KMS-11 (cell line): ENCODE results near the gene TET2.

ENCODE experiments used
- H2AFZ ChIP-seq: fragments of 200-600 bp; sonication (generic); 2 replicates; pipeline ENCODE4 v1.6.1; 2016; ENCODE audit warnings: antibody characterized with exemption, mixed run types, low read depth
- H3K27ac ChIP-seq: fragments of 200-600 bp; sonication (generic); 2 replicates; pipeline ENCODE4 v1.6.1; 2016; ENCODE audit warnings: mild to moderate bottlenecking, mixed run types
- H3K27me3 ChIP-seq: fragments of 200-600 bp; sonication (generic); 2 replicates; pipeline ENCODE4 v1.6.1; 2017; ENCODE audit warnings: mild to moderate bottlenecking, low read depth, mixed run types, moderate library complexity; ENCODE audit not compliant: insufficient read depth
- H3K36me3 ChIP-seq: fragments of 200-600 bp; sonication (generic); 2 replicates; pipeline ENCODE4 v1.6.1; 2017; ENCODE audit warnings: mild to moderate bottlenecking, mixed run types; ENCODE audit not compliant: insufficient read depth
- H3K4me1 ChIP-seq: fragments of 200-600 bp; sonication (generic); 2 replicates; pipeline ENCODE4 v1.6.1; 2016; ENCODE audit warnings: mild to moderate bottlenecking, low read depth, mixed run types; ENCODE audit not compliant: poor library complexity, severe bottlenecking
- H3K4me2 ChIP-seq: fragments of 200-600 bp; sonication (generic); 2 replicates; pipeline ENCODE4 v1.7.0; 2016; ENCODE audit warnings: mild to moderate bottlenecking, mixed run types
- H3K4me3 ChIP-seq: fragments of 200-600 bp; sonication (generic); IDR thresholded peaks from 2 replicates; pipeline ENCODE4 v1.6.1; 2017; ENCODE audit warnings: low read depth, low read length, mixed read lengths; ENCODE audit not compliant: insufficient read depth
- H3K79me2 ChIP-seq: fragments of 200-600 bp; sonication (generic); 2 replicates; pipeline ENCODE4 v1.6.1; 2016; ENCODE audit warnings: low read depth, mixed run types; ENCODE audit not compliant: insufficient read depth
- H3K9ac ChIP-seq: fragments of 200-600 bp; sonication (generic); 2 replicates; pipeline ENCODE4 v1.6.1; 2016; ENCODE audit warnings: mild to moderate bottlenecking, mixed run types
- H4K20me1 ChIP-seq: fragments of 200-600 bp; sonication (generic); 2 replicates; pipeline ENCODE4 v1.6.1; 2016; ENCODE audit warnings: mild to moderate bottlenecking, mixed run types; ENCODE audit not compliant: insufficient read depth
- TF ChIP-seq, protein P1 (sequence below): fragments of 200-600 bp; sonication (generic); conservative IDR thresholded peaks from 2 replicates; pipeline ENCODE4 v1.6.1; 2017; ENCODE audit warnings: low read depth, mild to moderate bottlenecking, antibody characterized with exemption, low read length, moderate library complexity, mixed read lengths

Gene TET2

DNA sequence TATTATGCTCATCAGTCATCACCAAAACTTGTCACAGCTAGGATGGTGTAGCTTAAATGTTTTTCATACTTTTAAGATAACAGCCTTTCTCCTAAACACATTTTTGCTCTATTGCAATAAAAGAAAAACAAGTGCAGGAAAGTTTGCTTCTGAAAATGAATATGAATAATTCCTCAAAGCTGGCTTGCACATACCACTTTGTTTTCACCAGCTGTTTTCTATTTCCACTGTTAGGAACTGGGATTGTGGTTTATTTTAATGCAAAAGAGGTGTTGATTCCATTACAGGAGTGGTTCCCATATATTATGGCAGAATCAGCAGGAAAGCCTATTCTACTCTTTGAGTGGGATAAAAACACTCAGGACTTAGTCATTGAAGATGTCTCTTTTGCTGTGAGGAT, 181.3 kb downstream of the TET2 start:
- Histone ChIP-seq H3K36me3 (no peaks in the 10 kb centered on the region), H3K79me2 (no peaks in the 10 kb centered on the region), H4K20me1 (no peaks in the 10 kb centered on the region), H3K4me2 (no peak overlapping the region), H3K9ac (no peak overlapping the region), H3K4me1 (no peaks in the 10 kb centered on the region), H2AFZ (no peak overlapping the region), H3K27ac (no peak overlapping the region), H3K27me3 (no peaks in the 10 kb centered on the region), H3K4me3 (no peak overlapping the region)
- TF ChIP-seq, protein P1, sequence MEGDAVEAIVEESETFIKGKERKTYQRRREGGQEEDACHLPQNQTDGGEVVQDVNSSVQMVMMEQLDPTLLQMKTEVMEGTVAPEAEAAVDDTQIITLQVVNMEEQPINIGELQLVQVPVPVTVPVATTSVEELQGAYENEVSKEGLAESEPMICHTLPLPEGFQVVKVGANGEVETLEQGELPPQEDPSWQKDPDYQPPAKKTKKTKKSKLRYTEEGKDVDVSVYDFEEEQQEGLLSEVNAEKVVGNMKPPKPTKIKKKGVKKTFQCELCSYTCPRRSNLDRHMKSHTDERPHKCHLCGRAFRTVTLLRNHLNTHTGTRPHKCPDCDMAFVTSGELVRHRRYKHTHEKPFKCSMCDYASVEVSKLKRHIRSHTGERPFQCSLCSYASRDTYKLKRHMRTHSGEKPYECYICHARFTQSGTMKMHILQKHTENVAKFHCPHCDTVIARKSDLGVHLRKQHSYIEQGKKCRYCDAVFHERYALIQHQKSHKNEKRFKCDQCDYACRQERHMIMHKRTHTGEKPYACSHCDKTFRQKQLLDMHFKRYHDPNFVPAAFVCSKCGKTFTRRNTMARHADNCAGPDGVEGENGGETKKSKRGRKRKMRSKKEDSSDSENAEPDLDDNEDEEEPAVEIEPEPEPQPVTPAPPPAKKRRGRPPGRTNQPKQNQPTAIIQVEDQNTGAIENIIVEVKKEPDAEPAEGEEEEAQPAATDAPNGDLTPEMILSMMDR: no peak

DNA sequence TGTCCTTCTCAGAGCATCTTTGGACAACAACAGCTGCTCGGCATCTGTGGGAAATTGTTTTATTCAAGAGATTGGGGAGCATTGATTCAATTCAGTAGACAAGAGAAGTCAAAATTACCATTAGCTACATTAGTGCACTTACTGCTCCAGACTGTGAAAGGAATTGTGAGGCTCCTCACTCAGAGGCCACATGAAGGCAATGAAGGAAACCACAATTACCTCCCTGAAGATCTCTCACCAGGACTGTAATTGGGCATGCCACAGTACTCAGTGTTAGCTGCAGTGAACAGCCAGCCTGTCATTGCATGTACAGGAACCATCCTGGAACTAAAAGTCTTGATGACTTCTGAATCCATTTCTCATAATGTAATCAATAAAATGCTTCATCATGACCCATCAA, 182.4 kb downstream of the TET2 start:
- no peaks in the 10 kb centered on the region for H4K20me1 ChIP-seq
- no peaks in the 10 kb centered on the region for H3K36me3 ChIP-seq
- no peak overlapping the region for H3K4me2 ChIP-seq
- no peak overlapping the region for H3K27ac ChIP-seq
- H3K4me3 ChIP-seq: no peak overlapping the region
- no peak overlapping the region for H3K9ac ChIP-seq
- TF ChIP-seq, protein P1: no peak
- no peaks in the 10 kb centered on the region for H3K4me1 ChIP-seq
- H2AFZ ChIP-seq: no peak overlapping the region
- no peaks in the 10 kb centered on the region for H3K27me3 ChIP-seq
- no peaks in the 10 kb centered on the region for H3K79me2 ChIP-seq
